Erythroblast (primary cell): Measurements from ENCODE around the gene RNF151.
A peak's percentile ranks its signal among the peaks of the same experiment; 100 is the strongest.
"Not testable (repeated sequence)": the region's sequence is repeated elsewhere in the genome, so short reads cannot be mapped to it uniquely, and the experiment has no call there.

ENCODE experiments used
- DNase-seq, 2 experiments: peaks; one replicate each; lab custom pipeline; 2025; lab: John Stamatoyannopoulos, UW
- GATA1 ChIP-seq: IDR thresholded peaks from 2 replicates; pipeline ENCODE4 v1.6.1; 2011; ENCODE audit warnings: low read depth, mild to moderate bottlenecking, control low read depth, low read length, moderate library complexity
- POLR2A ChIP-seq: IDR thresholded peaks from 2 replicates; pipeline ENCODE4 v1.6.1; 2011; ENCODE audit warnings: mild to moderate bottlenecking, low read length

RNF151 gene

GRCh38 chr16:1966460-1966859 is at the start of gene RNF151:
Gene RNF151, plus strand, starts transcription at chr16:1966856. Its CDS starts 26 bp downstream, at chr16:1966882.
- TF ChIP-seq POLR2A, result no peak
- no peak for TF ChIP-seq GATA1
- DNase-seq, result no peak

GRCh38 chr16:1917056-1917664 is 49.5 kb upstream of the RNF151 start:
- TF ChIP-seq GATA1 (no peak), POLR2A (no peak)
- DNase-seq, result no peak

GRCh38 chr16:1917665-1918350 is 48.8 kb upstream of the RNF151 start:
- TF ChIP-seq GATA1 (no peak), POLR2A (no peak)
- no peak for DNase-seq

GRCh38 chr16:1918351-1919326 is 48.0 kb upstream of the RNF151 start, which contains the start of gene HS3ST6:
Gene HS3ST6, minus strand, starts transcription at chr16:1918415. Its CDS starts 92 bp downstream, at chr16:1918323.
- DNase-seq, result no peak
- TF ChIP-seq POLR2A (no peak), GATA1 (no peak)

- DNase-seq, result no peak
- TF ChIP-seq GATA1 (no peak), POLR2A (no peak)
These were observed 47.2 kb upstream of the RNF151 start for GRCh38 chr16:1919327-1919998.

GRCh38 chr16:1920122-1920521 is 46.5 kb upstream of the RNF151 start:
- not testable (repeated sequence) for DNase-seq

- TF ChIP-seq POLR2A (no peak), GATA1 (no peak)
- peak; percentile 24 to 47 for DNase-seq
These were observed 45.9 kb upstream of the RNF151 start for GRCh38 chr16:1920727-1921171.

GRCh38 chr16:1922357-1922756 is 44.3 kb upstream of the RNF151 start:
- DNase-seq, result no peak
- TF ChIP-seq GATA1 (no peak), POLR2A (no peak)

- DNase-seq, result no peak
- TF ChIP-seq POLR2A, result no peak
- TF ChIP-seq GATA1, result no peak
These were observed 43.2 kb upstream of the RNF151 start for GRCh38 chr16:1923299-1924034.

- DNase-seq, result no peak
- TF ChIP-seq GATA1 (no peak), POLR2A (no peak)
These were observed 42.6 kb upstream of the RNF151 start for GRCh38 chr16:1924095-1924494.

- no peak for DNase-seq
- TF ChIP-seq POLR2A, result no peak
- no peak for TF ChIP-seq GATA1
These were observed 40.4 kb upstream of the RNF151 start for GRCh38 chr16:1926271-1926670.

GRCh38 chr16:1929105-1929504 is 37.6 kb upstream of the RNF151 start:
- DNase-seq, result no peak
- TF ChIP-seq POLR2A, result no peak
